HG03095 (cell line): ENCODE results near the gene EMILIN2.

Experiments used
- ATAC-seq: cut with Tn5 transposase; IDR thresholded peaks from one replicate; pipeline ENCODE4 v1.9.1; 2021; ENCODE audit warnings: moderate library complexity; ENCODE audit not compliant: unreplicated experiment

EMILIN2 gene

DNA sequence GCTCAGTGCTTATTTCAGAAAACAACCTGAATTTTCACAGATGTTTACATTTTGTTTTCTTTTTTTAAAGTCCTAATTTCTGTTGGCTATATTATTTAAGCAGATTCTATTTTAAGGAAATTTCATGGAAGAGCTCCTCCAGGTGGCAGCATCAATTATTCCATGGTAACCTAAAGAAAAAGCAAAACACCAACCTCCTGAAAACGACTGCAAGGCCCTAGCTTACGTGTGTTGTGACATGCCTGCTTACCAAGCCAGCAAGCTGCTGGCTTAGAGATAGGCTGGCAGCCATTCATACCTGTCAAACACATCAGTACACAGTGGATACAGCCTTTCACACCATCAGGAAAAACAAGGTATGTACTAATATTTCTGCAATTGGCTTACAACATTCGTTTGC, 101.2 kb downstream of the EMILIN2 start:
- no peak for ATAC-seq

DNA sequence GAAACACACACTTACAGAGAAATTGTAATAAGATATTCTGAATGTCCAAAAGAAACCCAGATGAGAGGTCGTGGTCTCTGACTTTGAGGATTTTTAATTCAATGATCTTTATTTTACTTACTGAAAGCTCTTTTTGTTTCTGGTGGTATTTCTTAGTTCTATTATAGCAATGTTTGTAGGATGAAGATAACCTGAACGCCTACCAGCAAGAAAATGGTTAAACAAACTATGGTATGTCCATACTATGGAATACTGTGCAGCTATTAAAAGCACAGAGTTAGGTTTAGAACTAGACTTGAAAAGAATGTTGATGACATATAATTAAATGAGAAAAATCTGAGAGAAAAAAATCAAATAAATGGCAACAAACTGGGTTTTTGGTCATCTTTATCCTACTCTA, 105.8 kb downstream of the EMILIN2 start:
- ATAC-seq: no peak

DNA sequence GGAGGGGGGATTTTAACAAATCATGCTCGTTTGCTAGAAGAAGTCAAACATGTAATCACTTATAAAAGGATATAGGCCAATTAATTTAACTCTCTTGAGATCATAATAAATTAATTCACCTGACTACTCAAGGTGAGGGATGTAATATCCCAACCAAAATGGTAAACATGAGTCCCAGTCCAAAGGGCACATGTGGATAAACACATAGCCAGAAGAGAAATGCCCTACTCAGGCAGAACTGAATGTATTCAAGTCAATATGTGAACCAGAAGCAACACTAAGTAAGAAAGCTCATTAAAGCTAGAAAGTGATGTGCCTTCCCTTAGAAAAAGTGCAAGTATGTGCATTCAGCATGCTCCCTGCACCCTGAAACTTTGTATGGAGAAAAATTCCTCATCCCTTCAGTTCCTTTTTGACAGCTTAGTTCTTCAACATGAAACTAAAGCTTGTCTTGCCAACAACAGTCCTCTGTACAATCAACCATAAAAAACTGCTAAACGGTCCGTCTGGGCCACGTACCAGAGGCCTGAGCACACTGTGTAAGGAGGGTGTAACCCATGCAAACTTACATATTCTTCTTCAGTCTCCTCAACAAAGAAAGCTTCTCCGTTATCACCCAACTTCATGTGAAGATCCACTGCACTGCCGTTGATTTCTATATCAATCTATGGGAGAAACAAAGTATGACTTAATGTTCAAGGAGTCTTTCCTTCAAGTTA, 107.3 kb downstream of the EMILIN2 start:
- ATAC-seq: no peak

DNA sequence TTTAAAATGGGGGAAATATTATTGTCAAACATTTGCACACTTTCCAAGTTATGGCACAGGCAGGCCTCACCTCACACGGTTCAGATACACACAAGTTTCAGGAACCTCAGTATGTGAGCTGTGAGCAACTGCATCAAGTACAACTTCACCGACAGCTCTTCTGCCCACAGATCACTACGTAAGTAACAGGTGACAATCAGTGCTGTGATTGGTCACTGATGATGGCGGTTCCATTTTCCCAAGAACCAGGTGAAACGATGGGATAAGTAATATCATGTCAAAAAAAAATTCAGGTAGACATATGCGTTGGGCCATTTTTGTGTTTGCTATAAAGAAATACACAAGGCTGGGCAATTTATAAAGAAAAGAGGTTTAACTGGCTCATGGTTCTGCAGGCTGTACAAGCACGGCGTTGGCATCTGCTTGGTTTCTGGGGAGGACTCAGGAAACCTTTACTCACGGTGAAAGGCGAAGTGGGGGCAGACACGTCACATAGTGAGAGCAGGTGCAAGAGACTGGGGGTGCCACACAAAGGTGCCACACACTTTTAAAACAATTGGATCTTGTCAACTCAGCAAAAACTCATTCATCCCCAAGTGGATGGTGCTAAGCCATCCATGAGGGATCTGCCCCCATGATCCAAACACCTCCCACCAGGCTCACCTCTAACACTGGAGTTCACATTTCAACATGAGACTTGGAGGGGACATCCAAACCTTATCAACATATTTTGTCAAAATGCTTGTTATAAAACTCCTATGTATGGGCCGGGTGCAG, 108.3 kb downstream of the EMILIN2 start:
- ATAC-seq: no peak

DNA sequence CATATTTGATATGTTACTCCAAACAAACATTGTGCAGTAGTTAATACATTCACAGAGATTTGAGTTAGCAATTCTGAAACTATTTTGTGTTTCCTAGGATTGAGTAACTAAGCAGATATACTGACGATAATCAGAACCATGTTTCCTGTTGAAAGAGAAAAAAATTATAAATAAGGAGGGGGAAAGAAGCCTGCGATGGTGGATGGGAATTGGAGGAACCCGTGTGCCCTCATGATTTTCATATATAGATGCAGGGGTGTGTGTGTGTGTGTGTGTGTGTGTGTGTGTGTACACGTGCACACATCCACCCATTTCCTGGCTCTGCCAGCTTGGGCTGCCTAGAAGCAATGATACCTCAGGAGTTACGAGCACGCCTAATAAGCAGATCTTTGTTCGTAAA, 109.2 kb downstream of the EMILIN2 start:
- ATAC-seq: no peak

DNA sequence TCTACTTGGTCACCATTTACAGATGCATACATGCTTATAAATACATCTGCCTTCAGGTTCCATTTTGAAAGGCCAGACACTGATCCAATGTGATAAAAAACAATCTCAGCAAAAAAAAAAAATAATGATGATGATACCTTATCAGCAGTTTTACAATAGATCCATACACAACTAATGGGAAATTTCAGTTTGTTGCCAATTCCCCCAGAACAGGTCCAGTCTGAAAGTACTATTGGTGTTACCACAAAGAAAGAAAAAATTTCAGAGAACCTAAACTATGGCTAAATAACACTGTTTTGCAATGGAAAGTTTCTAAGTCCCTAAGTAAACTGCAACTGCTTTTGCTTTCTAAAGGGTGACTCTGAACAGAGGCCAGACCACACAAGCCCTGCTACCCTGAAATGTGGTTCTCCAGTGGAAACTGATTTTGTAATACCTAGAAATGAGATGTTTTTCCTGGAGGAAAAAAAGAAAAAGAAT, 112.1 kb downstream of the EMILIN2 start:
- ATAC-seq: peak; percentile 52

DNA sequence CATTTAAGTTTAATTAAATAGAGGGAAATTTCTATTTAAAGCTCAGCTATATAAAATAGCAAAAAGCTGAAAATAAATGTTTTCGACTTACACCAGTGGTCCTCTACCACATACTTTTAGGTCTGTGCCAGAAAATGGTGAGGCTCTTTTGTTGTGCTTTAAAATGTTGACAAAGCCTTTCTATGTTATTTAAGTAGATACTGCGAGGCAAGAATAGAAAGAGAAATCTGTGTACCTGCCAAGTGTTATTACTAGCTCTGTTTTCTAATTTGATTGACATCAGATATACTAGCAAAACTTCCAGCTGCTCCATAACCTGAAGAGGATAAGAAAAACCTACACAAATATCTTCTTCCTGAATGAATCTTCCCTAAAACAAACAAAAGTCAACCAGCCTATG, 112.5 kb downstream of the EMILIN2 start:
- ATAC-seq: no peak

DNA sequence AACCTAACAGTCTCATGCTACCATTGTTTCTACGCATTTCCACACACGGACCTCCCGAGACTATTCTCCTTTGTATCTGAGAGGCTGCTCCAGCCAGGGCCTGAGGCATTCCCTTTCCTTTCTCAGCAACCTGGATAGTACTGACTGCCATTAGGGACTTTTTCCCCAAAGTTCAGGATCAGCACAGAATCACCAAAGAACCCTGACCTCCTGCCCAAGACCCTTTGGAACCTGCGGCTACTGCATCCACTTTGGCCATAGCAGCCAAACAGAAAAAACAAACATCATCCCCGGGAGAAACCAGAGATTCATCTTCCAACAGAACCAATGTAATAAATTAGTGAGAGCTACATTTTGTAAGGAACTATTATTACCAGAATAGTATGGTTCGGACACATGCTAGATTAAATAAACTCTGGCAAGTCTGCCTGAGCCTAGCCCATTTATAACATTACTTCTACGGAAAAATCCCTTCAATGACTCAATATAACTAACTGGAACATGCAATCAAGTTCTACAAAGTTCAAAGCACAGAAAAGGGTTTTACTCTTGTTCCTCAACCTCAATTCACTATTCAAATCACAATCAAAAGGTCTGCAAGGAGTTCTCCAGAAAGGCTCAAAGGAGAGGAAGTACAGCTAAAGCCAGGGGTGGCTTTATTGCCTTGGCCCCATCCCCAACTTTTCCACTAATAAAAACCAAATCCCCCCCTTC, 114.3 kb downstream of the EMILIN2 start:
- ATAC-seq: no peak

DNA sequence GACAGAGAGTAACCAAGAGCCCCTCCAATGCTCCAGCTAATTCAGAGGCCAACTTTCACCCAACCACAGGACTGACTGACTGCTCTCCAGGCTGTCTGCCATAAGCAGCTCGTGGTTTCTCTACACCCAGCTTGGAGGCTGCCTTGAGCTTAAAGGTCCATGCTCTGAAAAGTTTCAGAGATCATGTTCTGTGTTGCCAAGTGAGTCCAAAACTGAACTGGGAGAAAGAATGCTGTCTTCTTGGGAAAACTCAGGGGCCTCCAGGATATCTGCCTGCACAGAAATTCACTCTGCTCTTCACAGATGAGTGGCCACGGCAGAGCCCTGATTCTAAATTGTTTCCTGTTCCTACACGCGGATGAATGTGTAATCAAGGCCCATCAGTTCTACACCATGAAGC, 115.0 kb downstream of the EMILIN2 start:
- no peak for ATAC-seq

DNA sequence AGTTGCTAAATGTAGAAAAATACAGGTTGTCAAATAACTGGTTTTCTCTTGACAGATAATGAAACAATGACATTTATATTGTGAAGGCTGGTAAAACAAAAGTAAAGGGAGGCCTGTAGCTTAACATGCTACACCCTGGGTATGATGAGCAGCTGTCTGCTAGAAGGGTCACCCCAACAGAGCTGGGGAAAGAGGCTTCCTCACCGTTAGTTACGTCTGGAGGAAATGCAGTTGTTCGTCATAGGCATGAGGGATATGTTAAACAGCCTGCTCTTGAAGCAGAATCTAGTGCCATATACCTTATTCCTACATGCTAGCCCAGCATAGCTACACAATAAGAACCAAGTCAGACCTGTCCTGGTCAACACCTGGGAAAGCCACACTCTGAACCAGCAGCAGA, 116.2 kb downstream of the EMILIN2 start:
- no peak for ATAC-seq

DNA sequence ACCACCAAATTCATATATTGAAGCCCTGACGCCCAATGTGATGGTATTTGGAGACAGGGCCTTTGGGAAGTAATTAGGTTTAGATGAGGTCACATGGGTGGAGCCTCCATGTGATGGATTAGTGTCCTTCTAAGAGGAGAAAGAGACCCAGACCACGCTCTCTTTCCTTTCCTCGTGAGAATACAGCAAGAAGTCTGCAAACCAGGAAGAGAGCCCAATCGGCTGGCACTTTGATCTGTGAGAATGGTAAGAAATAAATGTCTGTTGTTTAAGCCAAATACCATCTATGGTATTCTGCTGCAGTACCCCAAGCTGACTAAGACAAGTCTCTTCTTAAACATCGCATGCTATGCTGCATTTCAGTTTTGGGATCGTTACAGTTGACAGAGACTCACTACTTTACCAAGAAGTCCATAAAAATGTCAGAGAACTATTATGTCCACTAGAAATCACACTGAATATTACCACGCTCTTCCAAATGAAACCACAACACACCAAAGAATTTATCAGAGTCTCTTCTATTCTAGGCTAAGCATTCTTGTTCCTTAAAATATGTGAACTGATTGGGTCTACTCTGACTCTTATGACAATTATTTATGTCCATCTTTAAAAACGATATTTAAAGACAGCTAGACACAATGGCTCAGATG, 117.7 kb downstream of the EMILIN2 start:
- ATAC-seq: no peak
